ENCODE results near the gene CD58.

The CD58 gene

DNA sequence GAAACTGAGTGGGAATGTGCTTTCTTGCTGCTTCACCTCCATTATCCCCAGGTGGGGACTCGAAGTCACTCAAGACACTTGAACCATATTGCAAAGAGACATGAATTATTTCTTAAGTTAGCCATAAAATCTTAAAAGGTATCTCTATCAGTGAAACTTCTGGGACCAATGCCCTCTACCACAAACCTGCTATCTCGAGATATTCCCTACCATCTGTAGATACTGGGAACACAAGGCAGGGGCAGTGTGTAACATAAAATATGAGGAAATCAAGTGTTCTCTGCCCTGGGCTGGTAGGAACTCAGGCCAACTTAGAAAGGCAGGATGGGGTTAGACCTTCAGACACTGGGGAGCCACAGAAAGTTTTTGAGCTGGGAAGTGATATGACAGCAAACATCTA is 1.3 kb upstream of the CD58 start:
- Histone ChIP-seq H3K27me3 (replicated peaks; ENCODE audit: control insufficient read depth, insufficient read depth, low read length) (no peaks in the 10 kb centered on the region), H3K4me3 (replicated peaks; ENCODE audit: low read depth, low read length) (no peak overlapping the region), H3K36me3 (ENCODE audit: control insufficient read depth, insufficient read depth, low read length) (no peaks in the 10 kb centered on the region)
- no peak for DNase-seq (ENCODE audit: extremely low read depth, insufficient read length)
- TF ChIP-seq, protein P1, sequence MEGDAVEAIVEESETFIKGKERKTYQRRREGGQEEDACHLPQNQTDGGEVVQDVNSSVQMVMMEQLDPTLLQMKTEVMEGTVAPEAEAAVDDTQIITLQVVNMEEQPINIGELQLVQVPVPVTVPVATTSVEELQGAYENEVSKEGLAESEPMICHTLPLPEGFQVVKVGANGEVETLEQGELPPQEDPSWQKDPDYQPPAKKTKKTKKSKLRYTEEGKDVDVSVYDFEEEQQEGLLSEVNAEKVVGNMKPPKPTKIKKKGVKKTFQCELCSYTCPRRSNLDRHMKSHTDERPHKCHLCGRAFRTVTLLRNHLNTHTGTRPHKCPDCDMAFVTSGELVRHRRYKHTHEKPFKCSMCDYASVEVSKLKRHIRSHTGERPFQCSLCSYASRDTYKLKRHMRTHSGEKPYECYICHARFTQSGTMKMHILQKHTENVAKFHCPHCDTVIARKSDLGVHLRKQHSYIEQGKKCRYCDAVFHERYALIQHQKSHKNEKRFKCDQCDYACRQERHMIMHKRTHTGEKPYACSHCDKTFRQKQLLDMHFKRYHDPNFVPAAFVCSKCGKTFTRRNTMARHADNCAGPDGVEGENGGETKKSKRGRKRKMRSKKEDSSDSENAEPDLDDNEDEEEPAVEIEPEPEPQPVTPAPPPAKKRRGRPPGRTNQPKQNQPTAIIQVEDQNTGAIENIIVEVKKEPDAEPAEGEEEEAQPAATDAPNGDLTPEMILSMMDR (IDR thresholded peaks at IDR 0.05; ENCODE audit: insufficient read depth, low read length, poor library complexity, severe bottlenecking) = no peak

DNA sequence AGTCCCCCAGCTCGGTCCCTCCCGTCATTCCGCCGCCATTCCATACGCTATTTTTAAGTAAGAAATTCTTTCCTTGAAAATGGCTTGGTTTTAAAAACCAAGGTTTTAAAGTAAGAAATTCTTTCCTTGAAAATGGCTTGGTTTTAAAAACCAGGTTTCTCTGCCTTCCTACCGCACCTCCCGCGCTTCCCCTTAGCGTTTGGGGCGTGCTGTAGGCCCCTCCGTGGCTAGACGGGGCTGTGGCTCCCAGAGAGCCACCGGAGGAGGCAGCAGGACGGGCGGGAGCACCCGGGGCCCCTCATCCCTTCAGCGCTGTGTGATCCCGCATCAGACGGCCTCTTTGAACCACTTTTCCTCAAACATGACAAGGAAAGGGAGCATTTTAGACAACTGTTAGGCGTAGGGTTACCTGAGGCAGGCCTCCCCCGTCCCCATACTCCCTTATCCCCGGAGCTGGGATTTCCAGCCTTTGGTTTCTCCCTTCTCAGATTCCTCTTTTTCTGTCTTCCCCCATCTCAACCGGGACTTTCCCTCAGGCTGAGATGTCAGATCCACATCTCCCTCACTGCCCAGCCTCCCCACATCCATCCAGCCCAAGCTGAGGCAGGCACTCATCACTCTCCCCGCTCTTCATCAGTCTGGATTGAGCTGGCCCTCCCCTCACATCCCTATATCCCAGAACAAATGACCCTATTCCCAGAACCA is 541 bp upstream of the CD58 start:
- DNase-seq (ENCODE audit: extremely low read depth, insufficient read length) = no peak
- TF ChIP-seq, protein P1 (IDR thresholded peaks at IDR 0.05; ENCODE audit: insufficient read depth, low read length, poor library complexity, severe bottlenecking) = no peak
- Histone ChIP-seq H3K27me3 (replicated peaks; ENCODE audit: control insufficient read depth, insufficient read depth, low read length) (no peaks in the 10 kb centered on the region), H3K36me3 (ENCODE audit: control insufficient read depth, insufficient read depth, low read length) (no peaks in the 10 kb centered on the region), H3K4me3 (replicated peaks; ENCODE audit: low read depth, low read length) (peak overlapping the region; percentile 96)

DNA sequence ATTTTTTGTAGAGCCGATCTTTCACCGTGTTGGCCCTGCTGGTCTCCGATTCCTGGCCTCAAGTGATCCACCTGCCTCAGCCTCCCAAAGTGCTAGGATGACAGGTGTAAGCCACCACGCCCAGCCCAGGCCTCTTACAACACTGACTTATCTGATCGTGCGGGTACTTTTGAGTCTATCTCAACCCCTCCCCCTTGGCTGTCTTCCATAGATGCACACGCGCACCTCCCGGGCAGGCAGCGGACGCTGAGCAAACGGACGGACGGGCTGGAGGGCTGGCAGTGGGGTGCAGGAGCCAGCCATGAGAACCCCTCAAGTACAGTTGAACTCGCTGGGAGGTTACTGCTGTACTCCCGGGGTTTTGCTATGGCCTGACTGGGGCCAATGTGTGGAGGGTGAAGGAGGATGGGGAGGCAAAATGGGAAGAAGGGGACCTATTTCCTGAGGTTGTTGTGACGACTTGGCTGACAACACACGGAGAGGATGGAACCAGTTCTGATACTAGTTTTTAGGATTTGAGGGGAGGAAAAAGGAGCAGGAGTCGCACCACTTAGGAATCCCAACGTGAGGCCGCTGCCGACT is 959 bp downstream of the CD58 start:
- no peaks in the 10 kb centered on the region for H3K27me3 ChIP-seq (replicated peaks; ENCODE audit: control insufficient read depth, insufficient read depth, low read length)
- peak overlapping the region; percentile 96 for H3K4me3 ChIP-seq (replicated peaks; ENCODE audit: low read depth, low read length)
- no peaks in the 10 kb centered on the region; the same call in 1 of the 2 replicates for H3K36me3 ChIP-seq (ENCODE audit: control insufficient read depth, insufficient read depth, low read length)
- TF ChIP-seq, protein P1 (IDR thresholded peaks at IDR 0.05; ENCODE audit: insufficient read depth, low read length, poor library complexity, severe bottlenecking) = no peak
- DNase-seq (ENCODE audit: extremely low read depth, insufficient read length) = peak; percentile 77

DNA sequence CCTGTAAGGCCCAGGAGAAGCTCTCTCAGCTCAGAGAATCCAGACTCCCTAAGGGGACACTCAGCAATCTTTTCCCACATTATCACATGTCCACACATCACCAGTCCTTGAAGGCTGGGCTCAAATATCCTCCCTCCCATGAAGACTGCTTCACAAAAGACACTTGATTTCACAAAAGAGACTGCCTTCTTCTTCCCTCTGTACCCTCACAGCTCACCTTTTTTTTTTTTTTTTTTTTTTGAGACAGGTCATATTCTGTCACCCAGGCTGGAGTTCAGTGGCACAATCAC is 1.5 kb downstream of the CD58 start:
- peak overlapping the region; percentile 96 for H3K4me3 ChIP-seq (replicated peaks; ENCODE audit: low read depth, low read length)
- TF ChIP-seq, protein P1 (IDR thresholded peaks at IDR 0.05; ENCODE audit: insufficient read depth, low read length, poor library complexity, severe bottlenecking) = no peak
- no peaks in the 10 kb centered on the region; the same call in none of the 2 replicates for H3K36me3 ChIP-seq (ENCODE audit: control insufficient read depth, insufficient read depth, low read length)
- DNase-seq (ENCODE audit: extremely low read depth, insufficient read length) = no peak
- H3K27me3 ChIP-seq (replicated peaks; ENCODE audit: control insufficient read depth, insufficient read depth, low read length) = no peaks in the 10 kb centered on the region

DNA sequence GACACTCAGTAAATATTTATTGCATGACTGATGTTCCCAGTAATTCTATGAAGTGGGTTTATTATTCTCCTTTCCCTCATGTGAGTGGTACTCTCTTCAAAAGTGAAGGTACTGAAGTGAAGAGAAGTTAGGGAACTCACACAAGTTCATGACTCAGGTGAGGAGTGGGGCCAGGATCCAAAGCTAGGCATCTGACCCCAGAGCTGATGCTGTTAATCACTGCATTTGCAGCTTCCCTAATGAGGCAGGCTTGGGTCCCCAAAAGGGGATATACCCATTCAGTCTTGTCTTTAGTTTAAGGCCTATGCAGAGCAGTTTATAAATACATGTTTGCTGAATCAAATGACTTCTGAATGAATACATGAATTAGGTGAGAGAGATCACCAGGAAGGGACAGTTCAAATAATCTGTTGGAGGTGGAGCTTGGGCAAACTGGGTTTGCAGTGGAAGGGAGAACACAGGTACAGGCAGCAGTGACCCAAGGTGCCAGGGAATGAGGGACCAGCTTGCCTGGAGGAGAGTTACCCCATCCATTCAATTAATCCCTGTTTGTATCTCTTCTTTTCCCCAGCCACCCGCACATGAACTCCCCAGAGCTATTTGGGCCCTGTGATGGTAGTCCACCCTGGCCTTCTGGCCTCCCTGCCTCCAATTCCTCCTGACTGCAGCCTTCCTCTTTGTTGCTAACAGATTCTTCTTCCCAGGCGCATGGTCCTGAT is 2.0 kb downstream of the CD58 start:
- Histone ChIP-seq H3K36me3 (ENCODE audit: control insufficient read depth, insufficient read depth, low read length) (no peaks in the 10 kb centered on the region; the same call in none of the 2 replicates), H3K4me3 (replicated peaks; ENCODE audit: low read depth, low read length) (peak overlapping the region; percentile 96), H3K27me3 (replicated peaks; ENCODE audit: control insufficient read depth, insufficient read depth, low read length) (no peaks in the 10 kb centered on the region)
- TF ChIP-seq, protein P1 (IDR thresholded peaks at IDR 0.05; ENCODE audit: insufficient read depth, low read length, poor library complexity, severe bottlenecking) = no peak
- DNase-seq (ENCODE audit: extremely low read depth, insufficient read length) = no peak
